Measurements from ENCODE around the gene CXCL9. TPM values are rescaled to one million over a fixed set of nuclear protein-coding genes. Genes with fewer than 3 reads are reported as not detected.
"Not testable (repeated sequence)": the region's sequence is repeated elsewhere in the genome, so short reads cannot be mapped to it uniquely, and the experiment has no call there.

CXCL9 gene
- total RNA-seq, 1 experiment from 2014 or later, result not detected

- peaks cover 88% of the 10 kb centered on the region for H3K36me3 ChIP-seq
- H3K27me3 ChIP-seq; H3K27ac ChIP-seq; H3K4me1 ChIP-seq; DNase-seq; H3K4me3 ChIP-seq; H3K9me3 ChIP-seq (replicated peaks): not testable (repeated sequence)
Measured at GRCh38 chr4:75954811-75955210, 52.5 kb downstream of the CXCL9 start.

- no peak for DNase-seq
- Histone ChIP-seq H3K4me3 (no peak overlapping the region), H3K9me3 (replicated peaks) (no peaks in the 10 kb centered on the region), H3K4me1 (no peaks in the 10 kb centered on the region), H3K27me3 (no peaks in the 10 kb centered on the region), H3K36me3 (peaks cover 87% of the 10 kb centered on the region), H3K27ac (no peak overlapping the region)
Measured at GRCh38 chr4:75953509-75953908, 53.8 kb downstream of the CXCL9 start.

Other genes starting within 250 kb of the CXCL9 start
- not detected in 2 replicates for gene PPEF2, start 105.1 kb downstream of the CXCL9 start, total RNA-seq (2014; rRNA removed; shearing (Covaris generic))
- gene NAAA, start 66.5 kb downstream of the CXCL9 start, total RNA-seq (2014; rRNA removed; shearing (Covaris generic)), result 11.3 and 11.8 TPM in 2 replicates
- 63.3 and 67.7 TPM in 2 replicates for gene SDAD1, start 16.6 kb downstream of the CXCL9 start, total RNA-seq (2014; rRNA removed; shearing (Covaris generic))
- not detected in 2 replicates for gene CXCL10, start 16.0 kb upstream of the CXCL9 start, total RNA-seq (2014; rRNA removed; shearing (Covaris generic))
- not detected in 2 replicates for gene CXCL11, start 28.6 kb upstream of the CXCL9 start, total RNA-seq (2014; rRNA removed; shearing (Covaris generic))
- 6.0 TPM in 2 replicates for gene ART3, start 67.2 kb upstream of the CXCL9 start, total RNA-seq (2014; rRNA removed; shearing (Covaris generic))
- 108 and 117 TPM in 2 replicates for gene NUP54, start 140.9 kb upstream of the CXCL9 start, total RNA-seq (2014; rRNA removed; shearing (Covaris generic))
- 97.5 and 99.4 TPM in 2 replicates for gene SCARB2, start 206.3 kb upstream of the CXCL9 start, total RNA-seq (2014; rRNA removed; shearing (Covaris generic))
- 0.02 and 0.28 TPM in 2 replicates for gene FAM47E, start 244.2 kb upstream of the CXCL9 start, total RNA-seq (2014; rRNA removed; shearing (Covaris generic))

Measured in SJCRH30 (cell line).